Neural cell (in vitro differentiated cells): ENCODE results near the gene PRUNE2. TPM values are rescaled to one million over a fixed set of nuclear protein-coding genes. Genes with fewer than 3 reads are reported as not detected.

Source experiments
- H2AFZ ChIP-seq: fragments of 200-600, 300-800 bp; sonication (generic), shearing (Covaris generic); 2 replicates; pipeline ENCODE4 v1.6.0; 2014; ENCODE audit warnings: low read depth, mild to moderate bottlenecking, antibody characterized with exemption, low read length, moderate library complexity
- H3F3A ChIP-seq: fragments of 200-600 bp; shearing (Covaris generic); 2 replicates; pipeline ENCODE4 v1.6.1; 2016; ENCODE audit warnings: mild to moderate bottlenecking, moderate library complexity, mixed read lengths, antibody characterized with exemption, low read length; ENCODE audit not compliant: insufficient read depth, poor library complexity, severe bottlenecking
- H3K27ac ChIP-seq: fragments of 200-600, 300-800 bp; sonication (generic), shearing (Covaris generic); 2 replicates; pipeline ENCODE4 v1.5.1; 2014; ENCODE audit warnings: mild to moderate bottlenecking, low read length, moderate library complexity
- H3K27me3 ChIP-seq: fragments of 300-800, 200-600 bp; sonication (generic), shearing (Covaris generic); 2 replicates; pipeline ENCODE4 v1.6.0; 2014; ENCODE audit warnings: mild to moderate bottlenecking, low read depth, low read length, moderate library complexity; ENCODE audit not compliant: insufficient read depth
- H3K36me3 ChIP-seq: fragments of 300-800, 200-600 bp; sonication (generic), shearing (Covaris generic); 2 replicates; pipeline ENCODE4 v1.5.1; 2014; ENCODE audit warnings: mild to moderate bottlenecking, antibody characterized with exemption, low read length, moderate library complexity; ENCODE audit not compliant: insufficient read depth
- H3K4me2 ChIP-seq: fragments of 300-800, 200-600 bp; sonication (generic), shearing (Covaris generic); 2 replicates; pipeline ENCODE4 v1.6.0; 2014; ENCODE audit warnings: mild to moderate bottlenecking, low read length
- H3K4me3 ChIP-seq: fragments of 300-800, 200-600 bp; sonication (generic), shearing (Covaris generic); 2 replicates; pipeline ENCODE4 v1.5.1; 2014; ENCODE audit warnings: mild to moderate bottlenecking, low read length, moderate library complexity
- H3K79me2 ChIP-seq: fragments of 200-600 bp; shearing (Covaris generic); replicated peaks from 2 replicates; pipeline ENCODE4 v1.6.0; 2014; ENCODE audit warnings: mild to moderate bottlenecking, low read length, moderate library complexity; ENCODE audit not compliant: insufficient read depth
- H3K9ac ChIP-seq: fragments of 300-800, 200-600 bp; sonication (generic), shearing (Covaris generic); 2 replicates; pipeline ENCODE4 v1.6.1; 2016; ENCODE audit warnings: mild to moderate bottlenecking, low read length, mixed read lengths
- H3K9me2 ChIP-seq: fragments of 200-600 bp; shearing (Covaris generic); 2 replicates; pipeline ENCODE4 v1.6.1; 2016; ENCODE audit warnings: mild to moderate bottlenecking, low read length, mixed read lengths; ENCODE audit not compliant: insufficient read depth
- H3K9me3 ChIP-seq: fragments of 200-600, 300-800 bp; sonication (generic), shearing (Covaris generic); 2 replicates; pipeline ENCODE4 v1.6.1; 2016; ENCODE audit warnings: mild to moderate bottlenecking, mixed run types, low read length, moderate library complexity, mixed read lengths
- H4K20me1 ChIP-seq: fragments of 200-600 bp; shearing (Covaris generic); 2 replicates; pipeline ENCODE4 v1.6.1; 2016; ENCODE audit warnings: mild to moderate bottlenecking, mixed run types; ENCODE audit not compliant: insufficient read depth
- CTCF ChIP-seq: fragments of 450-650 bp; IDR thresholded peaks from 2 replicates; pipeline ENCODE4 v1.5.1; 2014; ENCODE audit warnings: antibody characterized with exemption, mild to moderate bottlenecking, moderate library complexity; ENCODE audit not compliant: poor library complexity, severe bottlenecking
- EP300 ChIP-seq: fragments of 450-650 bp; conservative IDR thresholded peaks from 2 replicates; pipeline ENCODE4 v1.6.1; 2014; ENCODE audit warnings: antibody characterized with exemption, mild to moderate bottlenecking, moderate library complexity; ENCODE audit not compliant: poor library complexity, severe bottlenecking
- EZH2 ChIP-seq: fragments of 200-600, 300-800 bp; shearing (Covaris generic), sonication (generic); IDR thresholded peaks from 2 replicates; pipeline ENCODE4 v1.6.1; 2014; ENCODE audit warnings: antibody characterized with exemption, low read length, borderline replicate concordance, mild to moderate bottlenecking; ENCODE audit not compliant: insufficient read depth, poor library complexity, severe bottlenecking
- MXI1 ChIP-seq: fragments of 450-650 bp; conservative IDR thresholded peaks from 2 replicates; pipeline ENCODE4 v1.6.1; 2014; ENCODE audit warnings: antibody characterized with exemption, mild to moderate bottlenecking; ENCODE audit not compliant: poor library complexity, severe bottlenecking
- POLR2AphosphoS5 ChIP-seq: IDR thresholded peaks from 2 replicates; pipeline ENCODE4 v1.6.1; 2012
- RAD21 ChIP-seq: fragments of 450-650 bp; conservative IDR thresholded peaks from 2 replicates; pipeline ENCODE4 v1.6.1; 2014; ENCODE audit warnings: antibody characterized with exemption, mild to moderate bottlenecking, moderate library complexity
- REST ChIP-seq: IDR thresholded peaks from 2 replicates; pipeline ENCODE4 v1.6.1; 2012; ENCODE audit warnings: borderline replicate concordance
- SMC3 ChIP-seq: fragments of 450-650 bp; conservative IDR thresholded peaks from 2 replicates; pipeline ENCODE4 v1.6.1; 2014; ENCODE audit warnings: antibody characterized with exemption, mild to moderate bottlenecking, moderate library complexity; ENCODE audit not compliant: poor library complexity
- TAF1 ChIP-seq: IDR thresholded peaks from 2 replicates; pipeline ENCODE4 v1.6.1; 2012; ENCODE audit warnings: low read depth
- polyA plus RNA-seq: library from polyadenylated mRNA; depleted of rRNA; stranded (reverse); fragments of >200 nt; gene quantifications from 2 replicates; pipeline ENCODE4 v1.2.3, GENCODE V29; 2014

The PRUNE2 gene
- polyA plus RNA-seq, 1 donor from 2014 or later = 9.7 TPM

GRCh38 chr9:76626980-76627379 lies 278.9 kb downstream of the PRUNE2 start:
- Histone ChIP-seq H3K9me2 (no peaks in the 10 kb centered on the region), H3K79me2 (no peaks in the 10 kb centered on the region), H3K9ac (no peak overlapping the region), H3K9me3 (no peaks in the 10 kb centered on the region), H3K36me3 (no peaks in the 10 kb centered on the region), H3K4me2 (no peak overlapping the region), H3K4me3 (no peak overlapping the region), H3F3A (no peaks in the 10 kb centered on the region), H3K27me3 (no peaks in the 10 kb centered on the region), H3K27ac (no peak overlapping the region), H2AFZ (no peak overlapping the region), H4K20me1 (no peaks in the 10 kb centered on the region)
- TF ChIP-seq EP300 (no peak), REST (no peak), SMC3 (no peak), TAF1 (no peak), POLR2AphosphoS5 (no peak), MXI1 (no peak), EZH2 (no peak), RAD21 (no peak), CTCF (no peak)

- Histone ChIP-seq H3K9me3 (no peaks in the 10 kb centered on the region), H4K20me1 (no peaks in the 10 kb centered on the region), H2AFZ (no peak overlapping the region), H3K79me2 (no peaks in the 10 kb centered on the region), H3K27me3 (no peaks in the 10 kb centered on the region), H3K27ac (no peak overlapping the region), H3F3A (no peaks in the 10 kb centered on the region), H3K4me2 (no peak overlapping the region), H3K9ac (no peak overlapping the region), H3K4me3 (no peak overlapping the region), H3K36me3 (no peaks in the 10 kb centered on the region), H3K9me2 (no peaks in the 10 kb centered on the region)
- no peak for TF ChIP-seq POLR2AphosphoS5
- TF ChIP-seq REST = no peak
- no peak for TF ChIP-seq CTCF
- TF ChIP-seq TAF1 = no peak
- TF ChIP-seq SMC3 = no peak
- no peak for TF ChIP-seq EP300
- TF ChIP-seq RAD21 = no peak
- TF ChIP-seq EZH2 = no peak
- TF ChIP-seq MXI1 = no peak
These were observed 279.8 kb downstream of the PRUNE2 start for GRCh38 chr9:76626141-76626540.
